HepG2 (cell line): ENCODE measurements around the gene ZMYND8. TPM values are rescaled to one million over a fixed set of nuclear protein-coding genes. Genes with fewer than 3 reads are reported as not detected.

Experiments
- ATAC-seq: fragments of 200-7000 bp; cut with Tn5 transposase; 3 replicates; pipeline ENCODE4 v1.9.1; 2020; ENCODE audit warnings: mild to moderate bottlenecking, moderate library complexity
- BruUV-seq: library from RNA; stranded (reverse); fragments of 400-500 nt; replicated peaks from 2 replicates; lab custom pipeline; 2021; lab: Mats Ljungman, UMichigan
- CTCF ChIA-PET: fragments of 300-600 bp; formaldehyde crosslinking; extraction: SDS; loops from one replicate; lab custom pipeline; 2021; ENCODE audit warnings: low total read pairs, inconsistent platforms, low intra/inter-chr PET ratio; lab: Yijun Ruan, JAX
- POLR2A ChIA-PET: fragments of 350-600 bp; sonication (Branson Sonifier 250); formaldehyde crosslinking; loops from one replicate; lab custom pipeline; 2020; ENCODE audit warnings: antibody characterized with exemption, inconsistent platforms; lab: Yijun Ruan, JAX
- DNase-seq: peaks from one replicate; pipeline ENCODE4 v3.0.0-alpha.2; 2015; ENCODE audit warnings: low spot score
- FAIRE-seq: peaks from 3 replicates; lab custom pipeline; 2011; peaks lifted over from hg19 to GRCh38; lab: Jason Lieb, UNC
- H2AFZ ChIP-seq: one replicate; pipeline ENCODE4 v1.6.1; 2011; ENCODE audit warnings: low read length, inconsistent platforms
- H3K27ac ChIP-seq: fragments of 300-600 bp; 3 replicates; pipeline ENCODE4 v1.8.0; 2011; ENCODE audit warnings: mixed run types, mild to moderate bottlenecking, mixed read lengths, low read length, inconsistent platforms; ENCODE audit not compliant: insufficient read depth; ENCODE audit errors: extremely low read length
- H3K27me3 ChIP-seq, 2 experiments: fragments of 200-600 bp in 1 of 2; 2 replicates in 1 of 2; 3 replicates in 1 of 2; pipeline versions ENCODE4 v1.6.0 to v1.8.0; 2011; ENCODE audit warnings: low read length in 2 of 2, mild to moderate bottlenecking in 2 of 2, moderate library complexity in 2 of 2, inconsistent platforms in 1 of 2; ENCODE audit not compliant: insufficient read depth in 2 of 2, control insufficient read depth in 1 of 2
- H3K36me3 ChIP-seq, 2 experiments: fragments of 200-600 bp in 1 of 2; replicated peaks in 1 of 2; 2 replicates in 1 of 2; 3 replicates in 1 of 2; pipeline versions ENCODE4 v1.5.1 to v1.8.0; 2011; ENCODE audit warnings: low read length in 2 of 2, inconsistent platforms in 1 of 2; ENCODE audit not compliant: insufficient read depth in 2 of 2, control insufficient read depth in 1 of 2
- H3K4me1 ChIP-seq: 2 replicates; pipeline ENCODE4 v1.5.1; 2012; ENCODE audit warnings: low read length, inconsistent platforms; ENCODE audit not compliant: insufficient read depth
- H3K4me2 ChIP-seq: 2 replicates; pipeline ENCODE4 v1.6.0; 2011; ENCODE audit warnings: low read depth, low read length, inconsistent platforms
- H3K4me3 ChIP-seq, 3 experiments: fragments of 200-600 bp in 1 of 3; sonication (generic), shearing (Covaris generic) in 1 of 3; replicated peaks in 1 of 3; 2 replicates each; pipeline ENCODE4 v1.5.1; 2011 to 2016; ENCODE audit warnings: low read length in 3 of 3, inconsistent platforms in 2 of 3, low read depth in 2 of 3, mild to moderate bottlenecking in 2 of 3, control low read depth in 1 of 3, mixed read lengths in 1 of 3; ENCODE audit not compliant: insufficient read depth in 1 of 3
- H3K79me2 ChIP-seq: one replicate; pipeline ENCODE4 v1.6.1; 2011; ENCODE audit warnings: low read length, inconsistent platforms; ENCODE audit not compliant: insufficient read depth
- H3K9ac ChIP-seq: 2 replicates; pipeline ENCODE4 v1.6.0; 2011; ENCODE audit warnings: mild to moderate bottlenecking, low read depth, low read length, inconsistent platforms; ENCODE audit not compliant: insufficient read depth
- H3K9me3 ChIP-seq: 2 replicates; pipeline ENCODE4 v1.5.1; 2012; ENCODE audit warnings: mild to moderate bottlenecking, low read length
- H4K20me1 ChIP-seq: 2 replicates; pipeline ENCODE4 v1.6.0; 2011; ENCODE audit warnings: inconsistent platforms, mild to moderate bottlenecking, low read length, moderate library complexity; ENCODE audit not compliant: insufficient read depth
- AKAP8 ChIP-seq: sonication (generic); formaldehyde crosslinking; IDR thresholded peaks from 2 replicates; pipeline ENCODE4 v1.5.1; 2020; ENCODE audit warnings: mild to moderate bottlenecking, missing genetic modification reagents
- KDM3A ChIP-seq: IDR thresholded peaks from 2 replicates; pipeline ENCODE4 v1.6.1; 2018; ENCODE audit warnings: low read depth, missing compliant biosample characterization
- KDM6A ChIP-seq: IDR thresholded peaks from 2 replicates; pipeline ENCODE4 v1.6.1; 2016; ENCODE audit warnings: low read depth
- NFYB ChIP-seq: sonication (generic); formaldehyde crosslinking; IDR thresholded peaks from 2 replicates; pipeline ENCODE4 v1.4.0; 2020; ENCODE audit warnings: missing genetic modification reagents
- RELA ChIP-seq: sonication (generic); formaldehyde crosslinking; IDR thresholded peaks from 2 replicates; pipeline ENCODE4 v1.4.0; 2020; ENCODE audit warnings: missing genetic modification reagents
- RFX1 ChIP-seq: fragments of 450-650 bp; IDR thresholded peaks from 2 replicates; pipeline ENCODE4 v1.6.1; 2017
- SRY ChIP-seq: sonication (generic); formaldehyde crosslinking; IDR thresholded peaks from 2 replicates; pipeline ENCODE4 v1.8.0; 2022; ENCODE audit warnings: mild to moderate bottlenecking, missing genetic modification reagents
- ZBTB44 ChIP-seq: sonication (generic); formaldehyde crosslinking; IDR thresholded peaks from 2 replicates; pipeline ENCODE4 v1.4.0; 2020; ENCODE audit warnings: missing genetic modification reagents
- ZNF564 ChIP-seq: sonication (generic); formaldehyde crosslinking; IDR thresholded peaks from 2 replicates; pipeline ENCODE4 v1.8.1; 2023; ENCODE audit warnings: mild to moderate bottlenecking, missing genetic modification reagents
- ZNF660 ChIP-seq: sonication (generic); formaldehyde crosslinking; IDR thresholded peaks from 2 replicates; pipeline ENCODE4 v1.5.1; 2020; ENCODE audit warnings: mild to moderate bottlenecking, low read depth, missing genetic modification reagents, borderline replicate concordance
- WGBS: methylation state at CpG from one replicate; pipeline ENCODE4 v1.1.6; 2017; ENCODE audit warnings: low lambda C conversion rate; 5-methylcytosine and 5-hydroxymethylcytosine counted together
- in situ Hi-C: cut with HindIII; loops from 2 replicates; pipeline ENCODE4 v1.10.0; 2017; ENCODE audit warnings: low pct_unique_long_range_greater_than_20kb; ENCODE audit not compliant: extremely low pct_ligation_motif_present
- intact Hi-C: fragments of 100-400 bp; cut with micrococcal nuclease; formaldehyde crosslinking; loops from one replicate; pipeline ENCODE4 v1.10.0; 2022; ENCODE audit not compliant: unreplicated experiment
- polyA plus RNA-seq, 8 experiments: library from polyadenylated mRNA; depleted of rRNA in 3 of 8; stranded (reverse) in 7 of 8; unstranded in 1 of 8; fragments of >200 nt; fragmentation: Illumina TruSeq in 4 of 8; extraction: Trizol in 4 of 8; gene quantifications; 2 replicates each; pipeline versions ENCODE4 v1.2.1 to v1.2.3, GENCODE V29; 2011 to 2016; ENCODE audit warnings: low read depth in 4 of 8, missing spikeins in 1 of 8, mixed read lengths in 1 of 8; ENCODE audit not compliant: insufficient read depth in 1 of 8
- total RNA-seq, 5 experiments: library from RNA; depleted of rRNA; stranded (reverse); fragments of >200 nt; fragmentation: Illumina TruSeq; extraction: Trizol; gene quantifications; 2 replicates each; pipeline ENCODE4 v1.2.3, GENCODE V29; 2016; ENCODE audit warnings: low read depth in 1 of 5

Gene ZMYND8
- total and polyA plus RNA-seq, 2 of the 13 experiments (the other 11 are each of a cell fraction or from before 2014, with no cell fraction given) = 53.9 to 84.7 TPM

- Histone ChIP-seq H2AFZ (no peak overlapping the region), H3K4me1 (peaks cover 12% of the 10 kb centered on the region), H3K9me3 (no peaks in the 10 kb centered on the region), H3K27me3 (no peaks in the 10 kb centered on the region), H3K79me2 (peaks cover 2% of the 10 kb centered on the region), H3K27ac (no peak overlapping the region), H3K4me2 (no peak overlapping the region), H3K4me3 (no peak overlapping the region), H3K9ac (no peak overlapping the region), H3K36me3 (peaks cover 61 to 73% of the 10 kb centered on the region in 2 experiments), H4K20me1 (peaks cover 27% of the 10 kb centered on the region; the same call in 1 of the 2 replicates)
- ChIA-PET CTCF (no interaction called here), POLR2A (no interaction called here)
- ATAC-seq (no peak), DNase-seq (no peak), FAIRE-seq (no peak)
- WGBS = 97% methylated on average over 13 of the region's 13 CpGs
- no TSS peak for BruUV-seq
- TF ChIP-seq KDM6A (CRISPR knock-in tag) (no peak), SRY (CRISPR knock-in tag) (no peak), RFX1 (no peak), ZBTB44 (CRISPR knock-in tag) (no peak), KDM3A (CRISPR knock-in tag) (no peak), ZNF564 (CRISPR knock-in tag) (no peak), NFYB (CRISPR knock-in tag) (no peak), AKAP8 (no peak), RELA (CRISPR knock-in tag) (no peak), ZNF660 (CRISPR knock-in tag) (no peak)
- in situ Hi-C loops = no loop called here
- intact Hi-C loops = no loop called here
These were observed 146.0 kb downstream of the ZMYND8 start for GRCh38 chr20:47210470-47210869.
